Esophagus (tissue), 2 donors: ENCODE results near the gene FREM3. TPM values are rescaled to one million over a fixed set of nuclear protein-coding genes. Genes with fewer than 3 reads are reported as not detected.

Experiments used
- H3K27ac ChIP-seq, 2 donors: one replicate each; pipeline ENCODE4 v1.5.1; 2013; ENCODE audit warnings: low read depth in 2 of 2, mild to moderate bottlenecking in 2 of 2, inconsistent platforms in 1 of 2, low read length in 1 of 2, moderate library complexity in 1 of 2
- H3K27me3 ChIP-seq, 2 donors: one replicate each; pipeline ENCODE4 v1.6.1; 2013; ENCODE audit warnings: low read length in 2 of 2, control low read depth in 1 of 2, mild to moderate bottlenecking in 1 of 2; ENCODE audit not compliant: insufficient read depth in 2 of 2, control insufficient read depth in 1 of 2
- H3K36me3 ChIP-seq, 2 donors: one replicate each; pipeline ENCODE4 v1.6.1; 2013; ENCODE audit warnings: low read length in 1 of 2; ENCODE audit not compliant: control insufficient read depth in 2 of 2, insufficient read depth in 2 of 2
- H3K4me1 ChIP-seq, 2 donors: one replicate each; pipeline ENCODE4 v1.6.1; 2013; ENCODE audit warnings: low read length in 1 of 2; ENCODE audit not compliant: control insufficient read depth in 2 of 2, insufficient read depth in 2 of 2
- H3K4me3 ChIP-seq, 2 donors: one replicate each; pipeline ENCODE4 v1.5.1; 2013; ENCODE audit warnings: low read length in 2 of 2, mild to moderate bottlenecking in 2 of 2, low read depth in 1 of 2, moderate library complexity in 1 of 2
- H3K9me3 ChIP-seq, 2 donors: one replicate each; pipeline ENCODE4 v1.6.1; 2013; ENCODE audit warnings: mild to moderate bottlenecking in 2 of 2, low read depth in 1 of 2, low read length in 1 of 2, moderate library complexity in 1 of 2; ENCODE audit not compliant: control insufficient read depth in 2 of 2, insufficient read depth in 1 of 2
- WGBS, 2 donors: extraction: QIAGEN DNeasy Blood & Tissue Kit; methylation state at CpG; one replicate each; pipeline ENCODE4 v1.1.7; 2013; 5-methylcytosine and 5-hydroxymethylcytosine counted together
- polyA plus RNA-seq, 2 donors: library from polyadenylated mRNA; stranded (reverse); fragments of 200-250 nt; gene quantifications; one replicate each; pipeline ENCODE4 v1.2.3, GENCODE V29; 2013
- donor health status: healthy with polysubstance abuse.
- donor health status: Bipolar disorder and iron deficiency.

Gene FREM3
- polyA plus RNA-seq, 2 donors = not detected

DNA sequence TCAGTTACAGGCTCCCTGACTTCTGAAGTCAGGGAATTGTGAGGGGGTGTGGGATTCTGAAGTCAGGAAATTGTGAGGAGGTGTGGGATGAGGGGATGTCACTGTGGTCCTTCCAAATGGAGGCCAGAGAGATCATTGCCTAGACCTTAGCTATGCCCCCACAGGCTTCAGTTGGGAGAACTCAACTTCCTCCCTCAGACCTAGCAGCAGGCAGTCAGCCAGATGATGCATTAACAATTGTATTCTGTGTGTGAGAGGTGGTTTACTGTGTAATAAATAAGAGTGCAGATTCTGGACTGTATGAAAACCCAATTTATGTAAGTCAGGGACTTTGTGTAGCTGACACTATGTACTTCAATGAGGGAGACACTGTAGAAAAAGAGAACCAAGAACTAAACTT, 65.7 kb downstream of the FREM3 start:
- H3K4me1 ChIP-seq = no peaks in the 10 kb centered on the region
- no peak overlapping the region for H3K4me3 ChIP-seq
- H3K27me3 ChIP-seq = no peaks in the 10 kb centered on the region
- H3K36me3 ChIP-seq = no peaks in the 10 kb centered on the region
- no peak overlapping the region for H3K27ac ChIP-seq
- no peaks in the 10 kb centered on the region for H3K9me3 ChIP-seq

- Histone ChIP-seq H3K36me3 (no peaks in the 10 kb centered on the region), H3K27ac (no peak overlapping the region), H3K4me1 (no peaks in the 10 kb centered on the region), H3K9me3 (no peaks in the 10 kb centered on the region), H3K4me3 (no peak overlapping the region), H3K27me3 (no peaks in the 10 kb centered on the region)
These were observed 66.6 kb downstream of the FREM3 start for GRCh38 chr4:143633833-143634232.

GRCh38 chr4:143626134-143626911, 74.2 kb downstream of the FREM3 start:
- WGBS, 2 donors = 47 to 51% methylated on average over 5 of the region's 5 CpGs
- Histone ChIP-seq H3K27ac (no peak overlapping the region), H3K4me1 (no peaks in the 10 kb centered on the region), H3K36me3 (no peaks in the 10 kb centered on the region), H3K27me3 (no peaks in the 10 kb centered on the region), H3K4me3 (no peak overlapping the region), H3K9me3 (no peaks in the 10 kb centered on the region)

- 71 to 77% methylated on average over 4 of the region's 4 CpGs for WGBS, 2 donors
- no peaks in the 10 kb centered on the region for H3K27me3 ChIP-seq
- H3K4me3 ChIP-seq = no peak overlapping the region
- no peak overlapping the region for H3K27ac ChIP-seq
- no peaks in the 10 kb centered on the region for H3K36me3 ChIP-seq
- H3K9me3 ChIP-seq = no peaks in the 10 kb centered on the region
- no peaks in the 10 kb centered on the region for H3K4me1 ChIP-seq
These were observed 74.8 kb downstream of the FREM3 start for GRCh38 chr4:143625632-143626031.

DNA sequence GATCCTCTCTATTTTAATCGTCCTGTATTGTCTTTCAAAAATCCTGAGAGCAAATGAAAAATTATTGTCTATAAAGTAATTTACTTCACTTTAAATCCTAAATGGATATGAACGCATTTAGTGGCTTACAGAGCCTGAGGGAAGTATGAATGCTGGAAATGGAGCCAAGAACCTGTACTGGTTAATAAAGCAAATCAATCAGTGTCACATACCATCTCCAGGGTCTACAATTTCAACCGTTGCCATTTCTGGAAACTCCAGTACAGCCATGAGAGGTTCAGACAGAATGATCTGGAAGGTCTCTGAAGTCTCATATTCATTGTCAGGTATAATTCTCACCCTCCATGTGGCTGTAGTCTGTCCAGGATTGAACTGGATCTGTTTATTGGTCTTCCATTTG, 76.6 kb downstream of the FREM3 start:
- WGBS, 2 donors = 45 to 60% methylated on average over 3 of the region's 3 CpGs
- Histone ChIP-seq H3K36me3 (no peaks in the 10 kb centered on the region), H3K4me1 (no peaks in the 10 kb centered on the region), H3K27ac (no peak overlapping the region), H3K9me3 (no peaks in the 10 kb centered on the region), H3K4me3 (no peak overlapping the region), H3K27me3 (no peaks in the 10 kb centered on the region)

DNA sequence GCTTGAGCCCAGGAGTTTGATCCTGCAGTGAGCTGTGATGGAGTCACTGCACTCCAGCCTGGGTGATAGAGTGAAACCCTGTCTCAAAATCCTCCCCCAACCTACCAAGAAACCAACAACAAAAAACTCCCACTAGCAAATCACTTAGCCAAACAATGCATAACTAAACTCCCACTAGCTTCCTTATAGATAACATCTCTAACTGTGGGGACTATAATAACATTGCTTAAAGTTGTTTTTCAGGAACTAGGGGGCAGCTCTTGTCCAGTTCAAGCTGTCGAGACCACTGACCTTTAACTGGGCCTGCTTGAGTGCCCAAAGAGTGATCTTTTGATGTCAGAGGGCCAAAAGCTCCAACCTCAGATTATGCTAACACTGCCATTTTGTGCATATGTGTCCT, 81.7 kb downstream of the FREM3 start:
- no peak overlapping the region for H3K4me3 ChIP-seq
- H3K36me3 ChIP-seq = no peaks in the 10 kb centered on the region
- no peak overlapping the region for H3K27ac ChIP-seq
- no peaks in the 10 kb centered on the region for H3K4me1 ChIP-seq
- H3K27me3 ChIP-seq = no peaks in the 10 kb centered on the region
- WGBS, 2 donors = 66 to 82% methylated on average over 1 of the region's 1 CpG
- H3K9me3 ChIP-seq = no peaks in the 10 kb centered on the region

DNA sequence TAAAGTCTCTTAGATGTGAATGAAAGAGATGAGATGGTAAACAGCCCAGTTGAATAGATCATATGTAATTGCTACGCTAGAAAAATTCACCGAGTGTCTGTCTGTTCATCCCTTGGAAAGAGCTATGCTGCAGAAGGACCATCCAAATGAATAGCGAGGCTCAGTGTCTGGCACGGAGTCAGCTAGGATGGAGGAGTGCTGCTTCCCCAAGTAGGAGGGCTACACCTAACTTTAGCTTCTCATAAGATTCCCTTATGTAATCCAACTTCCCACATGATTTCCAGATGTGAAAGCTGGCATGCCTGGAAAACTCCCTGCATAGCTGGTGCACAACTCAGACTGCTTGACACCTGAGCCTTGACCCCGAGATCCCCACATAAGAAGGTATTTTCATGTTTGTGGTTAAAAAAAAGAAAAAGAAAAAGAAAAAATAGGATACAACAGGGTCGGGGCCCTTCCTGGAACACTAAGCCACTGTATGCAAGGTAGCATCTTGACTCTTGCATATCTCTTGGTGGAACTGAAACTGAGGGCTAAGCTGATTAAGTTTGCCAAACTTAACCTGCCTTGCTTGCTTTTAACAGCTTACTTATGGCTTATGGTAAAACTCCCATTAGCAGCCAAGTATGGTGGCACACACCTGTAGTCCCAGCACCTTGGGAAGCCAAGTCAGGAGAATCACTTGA, 82.3 kb downstream of the FREM3 start:
- Histone ChIP-seq H3K36me3 (no peaks in the 10 kb centered on the region), H3K4me1 (no peaks in the 10 kb centered on the region), H3K27ac (no peak overlapping the region), H3K27me3 (no peaks in the 10 kb centered on the region), H3K4me3 (no peak overlapping the region), H3K9me3 (no peaks in the 10 kb centered on the region)
- WGBS, 2 donors = 90 to 91% methylated on average over 6 of the region's 6 CpGs

DNA sequence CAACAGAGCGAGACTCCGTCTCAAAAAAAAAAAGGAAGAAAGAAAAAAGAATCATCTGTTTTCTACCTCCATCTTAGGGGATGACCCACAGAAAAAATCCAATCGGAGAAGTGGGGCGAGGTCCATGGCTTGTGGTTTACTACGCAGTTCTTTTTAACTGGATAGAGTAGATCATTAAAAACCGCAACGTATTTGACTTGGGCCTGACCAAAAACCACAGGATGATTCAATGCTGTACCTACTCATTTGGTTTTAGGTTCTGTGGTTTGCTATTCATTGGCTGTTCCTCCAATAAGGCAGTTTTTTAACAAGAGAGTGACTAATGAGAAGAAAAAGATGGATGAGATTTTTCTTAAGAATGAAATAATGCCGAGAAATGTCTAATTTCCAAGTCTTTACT, 83.7 kb downstream of the FREM3 start:
- H3K9me3 ChIP-seq = no peaks in the 10 kb centered on the region
- no peak overlapping the region for H3K4me3 ChIP-seq
- WGBS, 2 donors = 79 to 82% methylated on average over 8 of the region's 8 CpGs
- H3K4me1 ChIP-seq = no peaks in the 10 kb centered on the region
- no peak overlapping the region for H3K27ac ChIP-seq
- no peaks in the 10 kb centered on the region for H3K36me3 ChIP-seq
- H3K27me3 ChIP-seq = no peaks in the 10 kb centered on the region

- WGBS, 2 donors = 72 to 79% methylated on average over 4 of the region's 4 CpGs
- Histone ChIP-seq H3K27me3 (no peaks in the 10 kb centered on the region), H3K36me3 (no peaks in the 10 kb centered on the region), H3K27ac (no peak overlapping the region), H3K4me1 (no peaks in the 10 kb centered on the region), H3K4me3 (no peak overlapping the region), H3K9me3 (no peaks in the 10 kb centered on the region)
These were observed 91.0 kb downstream of the FREM3 start for GRCh38 chr4:143609492-143609891.

DNA sequence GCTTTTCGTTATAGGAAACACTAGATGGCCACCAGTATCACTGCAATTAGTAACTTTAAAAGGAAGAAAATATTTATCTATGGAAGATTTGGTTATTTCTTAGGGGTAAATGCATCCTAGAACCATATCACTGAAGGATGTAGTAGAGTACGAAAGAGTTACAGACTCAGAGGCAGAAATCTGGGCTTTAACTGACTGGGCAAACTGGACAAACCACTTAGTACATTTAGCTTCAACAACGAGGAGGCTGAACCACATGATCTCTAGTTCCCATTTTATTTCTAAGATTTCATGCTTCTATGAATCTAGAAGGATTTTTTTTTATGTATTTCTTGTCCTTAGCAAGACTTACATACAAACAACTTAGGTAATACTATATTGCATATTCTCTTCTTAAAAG, 94.0 kb downstream of the FREM3 start:
- Histone ChIP-seq H3K9me3 (no peaks in the 10 kb centered on the region), H3K4me1 (no peaks in the 10 kb centered on the region), H3K27ac (no peak overlapping the region), H3K4me3 (no peak overlapping the region), H3K27me3 (no peaks in the 10 kb centered on the region), H3K36me3 (no peaks in the 10 kb centered on the region)
- 62 to 68% methylated on average over 3 of the region's 3 CpGs for WGBS, 2 donors
